ENCODE data around the gene LINC01488. TPM values are rescaled to one million over a fixed set of nuclear protein-coding genes. Genes with fewer than 3 reads are reported as not detected.

The LINC01488 gene
- total RNA-seq, 1 donor from 2014 or later: not detected

GRCh38 chr11:69448471-69449284 is 32.8 kb upstream of the LINC01488 start:
- Mint-ChIP-seq H3K27ac (ENCODE audit: unreplicated experiment) (peak overlapping the region; percentile 61), H3K9me3 (ENCODE audit: unreplicated experiment) (no peaks in the 10 kb centered on the region), H3K36me3 (ENCODE audit: low read depth, unreplicated experiment) (peaks cover 4% of the 10 kb centered on the region), H3K27me3 (ENCODE audit: unreplicated experiment) (peaks cover 15% of the 10 kb centered on the region), H3K4me1 (ENCODE audit: unreplicated experiment) (peaks cover 59% of the 10 kb centered on the region), H3K4me3 (ENCODE audit: unreplicated experiment) (no peak overlapping the region)
- DNase-seq (ENCODE audit: low spot score): no peak
- no peak for TF ChIP-seq CTCF (IDR thresholded peaks at IDR 0.05; ENCODE audit: unreplicated experiment)

- H3K27ac Mint-ChIP-seq (ENCODE audit: unreplicated experiment): peak overlapping the region; percentile 94
- peak overlapping the region; percentile 62 for H3K4me3 Mint-ChIP-seq (ENCODE audit: unreplicated experiment)
- no peak for TF ChIP-seq CTCF (IDR thresholded peaks at IDR 0.05; ENCODE audit: unreplicated experiment)
- DNase-seq (ENCODE audit: low spot score): peak; percentile 71
- H3K4me1 Mint-ChIP-seq (ENCODE audit: unreplicated experiment): peaks cover 51% of the 10 kb centered on the region
- peaks cover 4% of the 10 kb centered on the region for H3K36me3 Mint-ChIP-seq (ENCODE audit: low read depth, unreplicated experiment)
- no peaks in the 10 kb centered on the region for H3K9me3 Mint-ChIP-seq (ENCODE audit: unreplicated experiment)
- H3K27me3 Mint-ChIP-seq (ENCODE audit: unreplicated experiment): peaks cover 12% of the 10 kb centered on the region
Observed at GRCh38 chr11:69449320-69450063, 32.0 kb upstream of the LINC01488 start.

- TF ChIP-seq CTCF (IDR thresholded peaks at IDR 0.05; ENCODE audit: unreplicated experiment): no peak
- peaks cover 12% of the 10 kb centered on the region for H3K27me3 Mint-ChIP-seq (ENCODE audit: unreplicated experiment)
- H3K4me3 Mint-ChIP-seq (ENCODE audit: unreplicated experiment): peak overlapping the region; percentile 62
- H3K9me3 Mint-ChIP-seq (ENCODE audit: unreplicated experiment): no peaks in the 10 kb centered on the region
- peak; percentile 56 for DNase-seq (ENCODE audit: low spot score)
- H3K36me3 Mint-ChIP-seq (ENCODE audit: low read depth, unreplicated experiment): peaks cover 4% of the 10 kb centered on the region
- H3K27ac Mint-ChIP-seq (ENCODE audit: unreplicated experiment): peak overlapping the region; percentile 94
- peaks cover 47% of the 10 kb centered on the region for H3K4me1 Mint-ChIP-seq (ENCODE audit: unreplicated experiment)
Observed at GRCh38 chr11:69450064-69450856, 31.2 kb upstream of the LINC01488 start.

GRCh38 chr11:69450857-69451220 is 30.6 kb upstream of the LINC01488 start:
- Mint-ChIP-seq H3K36me3 (ENCODE audit: low read depth, unreplicated experiment) (peaks cover 4% of the 10 kb centered on the region), H3K27me3 (ENCODE audit: unreplicated experiment) (peaks cover 12% of the 10 kb centered on the region), H3K27ac (ENCODE audit: unreplicated experiment) (peak overlapping the region; percentile 94), H3K4me3 (ENCODE audit: unreplicated experiment) (no peak overlapping the region), H3K4me1 (ENCODE audit: unreplicated experiment) (peaks cover 42% of the 10 kb centered on the region), H3K9me3 (ENCODE audit: unreplicated experiment) (no peaks in the 10 kb centered on the region)
- no peak for TF ChIP-seq CTCF (IDR thresholded peaks at IDR 0.05; ENCODE audit: unreplicated experiment)
- no peak for DNase-seq (ENCODE audit: low spot score)

Measured in endothelial cell (in vitro differentiated cells).